ENCODE measurements around the gene PADI6.
"Not testable (repeated sequence)": the region's sequence is repeated elsewhere in the genome, so short reads cannot be mapped to it uniquely, and the experiment has no call there.

PADI6 gene

DNA sequence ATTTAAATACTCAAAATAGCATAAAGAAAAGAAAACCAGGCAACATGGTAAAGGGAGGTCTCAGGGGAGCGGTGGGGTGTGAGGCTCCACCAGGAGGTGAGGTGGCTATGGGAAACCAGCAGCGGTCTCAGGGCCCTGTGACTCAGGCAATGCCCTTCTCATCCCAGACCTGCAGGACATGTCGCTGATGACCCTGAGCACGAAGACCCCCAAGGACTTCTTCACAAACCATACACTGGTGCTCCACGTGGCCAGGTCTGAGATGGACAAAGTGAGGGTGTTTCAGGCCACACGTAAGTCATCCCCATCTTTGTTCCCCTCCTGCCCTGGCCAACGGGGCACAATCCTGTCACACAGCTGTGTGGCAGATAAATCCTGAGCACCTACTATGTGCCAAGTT, 32.5 kb upstream of the PADI6 start:
- no peak overlapping the region for H3K27ac ChIP-seq
- TF ChIP-seq, protein P1, sequence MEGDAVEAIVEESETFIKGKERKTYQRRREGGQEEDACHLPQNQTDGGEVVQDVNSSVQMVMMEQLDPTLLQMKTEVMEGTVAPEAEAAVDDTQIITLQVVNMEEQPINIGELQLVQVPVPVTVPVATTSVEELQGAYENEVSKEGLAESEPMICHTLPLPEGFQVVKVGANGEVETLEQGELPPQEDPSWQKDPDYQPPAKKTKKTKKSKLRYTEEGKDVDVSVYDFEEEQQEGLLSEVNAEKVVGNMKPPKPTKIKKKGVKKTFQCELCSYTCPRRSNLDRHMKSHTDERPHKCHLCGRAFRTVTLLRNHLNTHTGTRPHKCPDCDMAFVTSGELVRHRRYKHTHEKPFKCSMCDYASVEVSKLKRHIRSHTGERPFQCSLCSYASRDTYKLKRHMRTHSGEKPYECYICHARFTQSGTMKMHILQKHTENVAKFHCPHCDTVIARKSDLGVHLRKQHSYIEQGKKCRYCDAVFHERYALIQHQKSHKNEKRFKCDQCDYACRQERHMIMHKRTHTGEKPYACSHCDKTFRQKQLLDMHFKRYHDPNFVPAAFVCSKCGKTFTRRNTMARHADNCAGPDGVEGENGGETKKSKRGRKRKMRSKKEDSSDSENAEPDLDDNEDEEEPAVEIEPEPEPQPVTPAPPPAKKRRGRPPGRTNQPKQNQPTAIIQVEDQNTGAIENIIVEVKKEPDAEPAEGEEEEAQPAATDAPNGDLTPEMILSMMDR (conservative IDR thresholded peaks at IDR 0.05), result no peak

DNA sequence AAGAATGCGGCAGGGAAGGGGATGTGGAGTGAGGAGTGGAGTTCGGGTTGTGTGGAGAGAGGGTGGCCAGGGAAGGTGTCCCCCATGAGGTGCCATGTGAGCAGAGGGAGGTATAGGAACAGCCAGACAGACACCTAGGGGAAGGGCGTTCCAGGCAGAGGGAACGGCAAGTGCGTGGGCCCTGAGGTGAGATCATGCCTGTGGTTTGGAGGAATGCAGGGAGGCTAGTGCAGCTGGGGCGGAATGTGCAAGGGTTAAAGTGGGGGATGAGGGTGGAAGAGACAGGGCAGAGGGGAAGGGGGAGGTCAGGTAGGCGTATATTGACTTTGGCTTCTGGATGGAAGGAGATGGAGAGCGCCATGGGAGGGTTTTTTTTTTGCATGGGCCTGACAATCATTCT, 31.6 kb upstream of the PADI6 start:
- TF ChIP-seq, protein P1 (conservative IDR thresholded peaks at IDR 0.05), result no peak

DNA sequence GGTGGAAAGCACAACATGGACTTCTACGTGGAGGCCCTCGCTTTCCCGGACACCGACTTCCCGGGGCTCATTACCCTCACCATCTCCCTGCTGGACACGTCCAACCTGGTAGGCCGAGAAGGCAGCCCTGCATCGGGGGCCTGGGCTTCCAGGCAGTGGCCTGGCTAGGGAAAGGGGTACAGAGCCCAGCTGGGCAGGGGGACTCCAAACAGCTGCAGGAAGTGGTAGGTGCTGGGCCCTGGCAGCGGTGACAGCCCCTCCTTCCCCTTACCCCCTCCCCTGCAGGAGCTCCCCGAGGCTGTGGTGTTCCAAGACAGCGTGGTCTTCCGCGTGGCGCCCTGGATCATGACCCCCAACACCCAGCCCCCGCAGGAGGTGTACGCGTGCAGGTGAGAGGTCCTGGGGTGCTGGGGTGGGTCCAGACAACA, 30.0 kb upstream of the PADI6 start:
- no peak overlapping the region for H3K27ac ChIP-seq
- TF ChIP-seq, protein P1 (conservative IDR thresholded peaks at IDR 0.05), result no peak

More for the DNA sequence above, 31.6 kb upstream of the PADI6 start:
- no peak overlapping the region for H3K27ac ChIP-seq

DNA sequence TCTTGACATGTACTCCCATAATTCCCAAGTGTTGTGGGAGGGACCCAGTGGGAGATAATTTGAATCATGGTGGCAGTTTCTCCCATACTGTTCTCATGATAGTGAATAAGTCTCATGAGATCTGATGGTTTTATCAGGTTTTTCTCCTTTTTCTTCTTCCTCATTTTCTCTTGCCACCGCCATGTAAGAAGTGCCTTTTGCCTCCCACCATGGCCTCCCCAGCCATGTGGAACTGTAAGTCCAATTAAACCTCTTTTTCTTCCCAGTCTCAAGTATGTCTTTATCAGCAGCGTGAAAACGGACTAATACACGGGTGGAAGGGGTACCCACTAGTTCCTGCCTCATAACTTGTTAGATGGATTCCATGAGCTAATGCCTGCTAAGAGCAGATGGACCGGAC, 26.5 kb upstream of the PADI6 start:
- not testable (repeated sequence) for H3K27ac ChIP-seq

DNA sequence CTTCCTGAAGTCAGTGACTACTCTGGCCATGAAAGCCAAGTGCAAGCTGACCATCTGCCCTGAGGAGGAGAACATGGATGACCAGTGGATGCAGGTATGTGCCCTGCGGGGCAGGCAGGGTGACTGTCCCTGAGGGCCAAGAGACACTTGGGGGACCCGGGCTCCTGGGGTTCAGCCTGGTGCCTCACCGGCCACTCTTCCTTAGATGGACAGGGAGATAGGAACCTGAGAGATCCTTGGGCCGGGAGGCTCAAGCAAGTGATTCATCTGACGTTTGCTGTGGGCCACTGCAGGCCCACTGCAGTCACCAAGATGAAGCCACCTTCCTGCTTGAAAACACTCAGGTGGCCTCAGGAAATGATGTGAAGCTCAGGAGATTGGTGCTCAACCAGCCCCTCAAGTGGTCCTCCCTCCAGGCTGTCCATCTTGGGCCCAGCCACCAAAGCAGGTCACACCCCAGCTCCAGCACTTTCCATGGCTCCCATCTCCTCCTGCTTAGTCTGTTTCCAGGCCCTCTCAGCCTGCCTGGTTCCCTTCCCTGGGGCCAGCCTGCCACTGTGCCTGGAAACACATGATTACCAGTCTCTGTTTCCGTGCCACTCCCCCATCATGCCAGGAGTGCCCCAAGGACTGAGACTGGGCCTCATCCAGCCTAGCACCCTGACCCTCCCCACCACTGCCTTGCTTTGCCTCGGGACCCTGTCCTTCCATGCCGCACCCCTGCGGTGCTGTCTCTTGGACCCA, 25.8 kb upstream of the PADI6 start:
- H3K27ac ChIP-seq, result no peak overlapping the region
- TF ChIP-seq, protein P1 (conservative IDR thresholded peaks at IDR 0.05), result no peak

DNA sequence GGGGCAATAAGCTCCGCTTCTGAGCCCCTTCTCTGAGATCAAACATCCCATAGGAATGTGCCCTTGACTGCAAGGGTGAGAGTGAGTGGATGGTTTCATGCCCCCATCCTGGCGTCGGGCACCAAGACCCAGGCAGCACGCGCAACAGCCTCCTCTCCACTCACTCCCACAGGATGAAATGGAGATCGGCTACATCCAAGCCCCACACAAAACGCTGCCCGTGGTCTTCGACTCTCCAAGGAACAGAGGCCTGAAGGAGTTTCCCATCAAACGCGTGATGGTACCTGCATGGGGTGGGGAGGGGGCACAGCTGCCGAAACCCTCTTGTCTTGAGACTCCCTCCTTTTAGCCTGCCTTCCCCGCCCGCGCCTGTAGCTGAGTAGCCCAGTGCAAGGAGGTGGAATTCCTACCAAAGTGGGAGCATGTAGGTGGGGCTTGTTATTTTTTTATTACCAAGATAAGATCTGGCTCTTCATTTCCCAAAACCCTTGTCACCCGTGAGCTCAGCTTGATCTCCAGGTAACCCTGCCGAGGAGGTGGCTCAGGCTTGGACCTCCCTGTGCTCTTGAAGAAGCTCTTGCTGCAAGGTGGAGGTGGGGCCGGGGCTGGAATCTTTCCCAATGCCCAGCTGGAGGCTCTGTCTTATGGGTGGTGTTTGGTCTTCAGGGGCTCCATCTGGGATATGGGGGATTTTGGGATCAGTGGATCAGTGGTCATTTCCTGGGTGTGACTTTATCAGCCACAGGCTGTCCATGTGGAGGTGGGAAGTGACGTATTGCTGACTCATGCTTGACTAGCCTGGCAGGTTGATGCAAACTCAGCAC, 24.0 kb upstream of the PADI6 start:
- H3K27ac ChIP-seq, result no peak overlapping the region
- TF ChIP-seq, protein P1 (conservative IDR thresholded peaks at IDR 0.05), result no peak

DNA sequence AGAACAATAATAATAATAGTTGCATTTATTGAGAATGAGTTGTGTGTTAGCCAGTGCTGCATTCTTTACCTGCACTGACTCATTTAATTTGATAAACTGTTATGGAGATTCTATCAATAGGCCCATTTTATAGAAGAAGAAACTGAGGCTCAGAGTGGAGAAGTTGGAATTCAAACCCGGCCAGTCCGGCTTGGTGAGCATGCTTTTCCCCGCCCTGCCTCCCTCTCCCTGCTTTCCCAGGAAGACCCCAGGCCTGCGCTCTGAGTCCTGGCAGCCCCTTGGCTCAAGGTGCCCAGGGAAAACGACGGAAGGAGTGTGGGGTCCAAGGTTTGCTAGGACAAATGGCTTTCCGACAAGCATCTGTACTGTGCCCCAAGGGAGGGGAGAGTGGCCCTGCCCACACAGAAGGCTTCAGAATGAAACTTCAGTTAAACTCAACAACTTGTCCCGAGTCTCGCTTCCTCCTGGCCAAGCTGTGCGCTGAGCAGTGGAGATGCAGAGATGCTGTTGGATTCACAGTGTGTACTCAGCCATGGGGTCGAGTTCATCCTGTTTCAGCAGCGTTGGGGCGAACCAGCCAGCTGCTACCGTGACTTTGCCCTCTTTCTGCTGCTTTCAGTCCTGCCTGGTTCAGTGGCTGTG, 23.3 kb upstream of the PADI6 start:
- no peak overlapping the region for H3K27ac ChIP-seq
- TF ChIP-seq, protein P1 (conservative IDR thresholded peaks at IDR 0.05), result no peak

Measured in VCaP (cell line).